Measurements from ENCODE around the gene MOBP.

MOBP gene

GRCh38 chr3:39432342-39432741 is 35.1 kb upstream of the MOBP start:
- Histone ChIP-seq H3K4me3 (ENCODE audit: low read length, poor library complexity, severe bottlenecking) (no peak overlapping the region), H3K4me1 (ENCODE audit: insufficient read depth, low read length, poor library complexity, severe bottlenecking) (no peaks in the 10 kb centered on the region), H2AFZ (ENCODE audit: low read length) (no peak overlapping the region), H3K79me2 (ENCODE audit: insufficient read depth, low read length) (no peaks in the 10 kb centered on the region), H3K9ac (ENCODE audit: low read depth, low read length, poor library complexity, severe bottlenecking) (no peak overlapping the region), H3K27me3 (ENCODE audit: insufficient read depth, low read length, poor library complexity, severe bottlenecking) (no peaks in the 10 kb centered on the region), H3K9me3 (ENCODE audit: insufficient read depth, low read depth, low read length) (no peaks in the 10 kb centered on the region), H3K36me3 (ENCODE audit: insufficient read depth, low read length) (no peaks in the 10 kb centered on the region), H3F3A (ENCODE audit: low read depth) (no peaks in the 10 kb centered on the region), H3K9me2 (replicated peaks; ENCODE audit: low read depth, low read length) (no peaks in the 10 kb centered on the region), H3K4me2 (ENCODE audit: low read depth, low read length, poor library complexity, severe bottlenecking) (no peak overlapping the region), H4K20me1 (ENCODE audit: insufficient read depth, low read length, poor library complexity, severe bottlenecking) (no peaks in the 10 kb centered on the region)
- TF ChIP-seq EZH2phosphoT487 (IDR thresholded peaks at IDR 0.05; ENCODE audit: borderline replicate concordance) (no peak), CTCF (conservative IDR thresholded peaks at IDR 0.05; ENCODE audit: low read length) (no peak)

GRCh38 chr3:39433642-39434041 is 33.8 kb upstream of the MOBP start:
- Histone ChIP-seq H3K27me3 (ENCODE audit: insufficient read depth, low read length, poor library complexity, severe bottlenecking) (no peaks in the 10 kb centered on the region), H4K20me1 (ENCODE audit: insufficient read depth, low read length, poor library complexity, severe bottlenecking) (no peaks in the 10 kb centered on the region), H3K4me2 (ENCODE audit: low read depth, low read length, poor library complexity, severe bottlenecking) (no peak overlapping the region), H3K36me3 (ENCODE audit: insufficient read depth, low read length) (no peaks in the 10 kb centered on the region), H3K9me2 (replicated peaks; ENCODE audit: low read depth, low read length) (no peaks in the 10 kb centered on the region), H2AFZ (ENCODE audit: low read length) (no peak overlapping the region), H3K9me3 (ENCODE audit: insufficient read depth, low read depth, low read length) (no peaks in the 10 kb centered on the region), H3K4me1 (ENCODE audit: insufficient read depth, low read length, poor library complexity, severe bottlenecking) (no peaks in the 10 kb centered on the region), H3K9ac (ENCODE audit: low read depth, low read length, poor library complexity, severe bottlenecking) (no peak overlapping the region), H3K79me2 (ENCODE audit: insufficient read depth, low read length) (no peaks in the 10 kb centered on the region), H3K4me3 (ENCODE audit: low read length, poor library complexity, severe bottlenecking) (no peak overlapping the region), H3F3A (ENCODE audit: low read depth) (no peaks in the 10 kb centered on the region)
- TF ChIP-seq EZH2phosphoT487 (IDR thresholded peaks at IDR 0.05; ENCODE audit: borderline replicate concordance), result no peak

GRCh38 chr3:39434574-39434973 is 32.9 kb upstream of the MOBP start:
- H3K79me2 ChIP-seq (ENCODE audit: insufficient read depth, low read length), result no peaks in the 10 kb centered on the region
- H4K20me1 ChIP-seq (ENCODE audit: insufficient read depth, low read length, poor library complexity, severe bottlenecking), result no peaks in the 10 kb centered on the region
- no peaks in the 10 kb centered on the region for H3K4me1 ChIP-seq (ENCODE audit: insufficient read depth, low read length, poor library complexity, severe bottlenecking)
- H3K4me3 ChIP-seq (ENCODE audit: low read length, poor library complexity, severe bottlenecking), result no peak overlapping the region
- no peak overlapping the region for H3K4me2 ChIP-seq (ENCODE audit: low read depth, low read length, poor library complexity, severe bottlenecking)
- TF ChIP-seq CTCF (conservative IDR thresholded peaks at IDR 0.05; ENCODE audit: low read length), result no peak
- no peak for TF ChIP-seq EZH2phosphoT487 (IDR thresholded peaks at IDR 0.05; ENCODE audit: borderline replicate concordance)
- no peak overlapping the region for H2AFZ ChIP-seq (ENCODE audit: low read length)
- H3K36me3 ChIP-seq (ENCODE audit: insufficient read depth, low read length), result no peaks in the 10 kb centered on the region
- no peaks in the 10 kb centered on the region for H3K9me2 ChIP-seq (replicated peaks; ENCODE audit: low read depth, low read length)
- no peaks in the 10 kb centered on the region for H3K9me3 ChIP-seq (ENCODE audit: insufficient read depth, low read depth, low read length)
- H3K27me3 ChIP-seq (ENCODE audit: insufficient read depth, low read length, poor library complexity, severe bottlenecking), result no peaks in the 10 kb centered on the region
- no peak overlapping the region for H3K9ac ChIP-seq (ENCODE audit: low read depth, low read length, poor library complexity, severe bottlenecking)
- H3F3A ChIP-seq (ENCODE audit: low read depth), result no peaks in the 10 kb centered on the region

GRCh38 chr3:39435006-39435748 is 32.3 kb upstream of the MOBP start:
- Histone ChIP-seq H3K27me3 (ENCODE audit: insufficient read depth, low read length, poor library complexity, severe bottlenecking) (no peaks in the 10 kb centered on the region), H3K4me3 (ENCODE audit: low read length, poor library complexity, severe bottlenecking) (no peak overlapping the region), H3F3A (ENCODE audit: low read depth) (no peaks in the 10 kb centered on the region), H3K4me1 (ENCODE audit: insufficient read depth, low read length, poor library complexity, severe bottlenecking) (no peaks in the 10 kb centered on the region), H3K79me2 (ENCODE audit: insufficient read depth, low read length) (no peaks in the 10 kb centered on the region), H4K20me1 (ENCODE audit: insufficient read depth, low read length, poor library complexity, severe bottlenecking) (no peaks in the 10 kb centered on the region), H3K36me3 (ENCODE audit: insufficient read depth, low read length) (no peaks in the 10 kb centered on the region), H3K4me2 (ENCODE audit: low read depth, low read length, poor library complexity, severe bottlenecking) (no peak overlapping the region), H3K9ac (ENCODE audit: low read depth, low read length, poor library complexity, severe bottlenecking) (no peak overlapping the region), H3K9me2 (replicated peaks; ENCODE audit: low read depth, low read length) (no peaks in the 10 kb centered on the region), H2AFZ (ENCODE audit: low read length) (no peak overlapping the region), H3K9me3 (ENCODE audit: insufficient read depth, low read depth, low read length) (no peaks in the 10 kb centered on the region)
- no peak for TF ChIP-seq CTCF (conservative IDR thresholded peaks at IDR 0.05; ENCODE audit: low read length)
- TF ChIP-seq EZH2phosphoT487 (IDR thresholded peaks at IDR 0.05; ENCODE audit: borderline replicate concordance), result no peak

Measured in Loucy (cell line).